Superior temporal gyrus (tissue), 1 donor: Measurements from ENCODE around the gene POU2F2.

Experiments
- DNase-seq: peaks from one replicate; pipeline ENCODE4 v3.0.0-alpha.2; 2016; ENCODE audit errors: extremely low spot score

POU2F2 gene

DNA sequence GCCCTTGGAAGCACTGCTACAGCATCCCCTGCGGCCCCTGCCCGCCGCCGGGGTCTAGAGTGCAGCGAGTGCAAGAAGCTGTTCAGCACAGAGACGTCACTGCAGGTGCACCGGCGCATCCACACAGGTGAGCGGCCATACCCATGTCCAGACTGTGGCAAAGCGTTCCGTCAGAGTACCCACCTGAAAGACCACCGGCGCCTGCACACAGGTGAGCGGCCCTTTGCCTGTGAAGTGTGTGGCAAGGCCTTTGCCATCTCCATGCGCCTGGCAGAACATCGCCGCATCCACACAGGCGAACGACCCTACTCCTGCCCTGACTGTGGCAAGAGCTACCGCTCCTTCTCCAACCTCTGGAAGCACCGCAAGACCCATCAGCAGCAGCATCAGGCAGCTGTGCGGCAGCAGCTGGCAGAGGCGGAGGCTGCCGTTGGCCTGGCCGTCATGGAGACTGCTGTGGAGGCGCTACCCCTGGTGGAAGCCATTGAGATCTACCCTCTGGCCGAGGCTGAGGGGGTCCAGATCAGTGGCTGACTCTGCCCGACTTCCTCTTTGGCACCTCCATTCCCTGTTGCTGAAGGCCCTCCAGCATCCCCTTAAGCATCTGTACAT is 51.4 kb downstream of the POU2F2 start:
- DNase-seq: no peak

DNA sequence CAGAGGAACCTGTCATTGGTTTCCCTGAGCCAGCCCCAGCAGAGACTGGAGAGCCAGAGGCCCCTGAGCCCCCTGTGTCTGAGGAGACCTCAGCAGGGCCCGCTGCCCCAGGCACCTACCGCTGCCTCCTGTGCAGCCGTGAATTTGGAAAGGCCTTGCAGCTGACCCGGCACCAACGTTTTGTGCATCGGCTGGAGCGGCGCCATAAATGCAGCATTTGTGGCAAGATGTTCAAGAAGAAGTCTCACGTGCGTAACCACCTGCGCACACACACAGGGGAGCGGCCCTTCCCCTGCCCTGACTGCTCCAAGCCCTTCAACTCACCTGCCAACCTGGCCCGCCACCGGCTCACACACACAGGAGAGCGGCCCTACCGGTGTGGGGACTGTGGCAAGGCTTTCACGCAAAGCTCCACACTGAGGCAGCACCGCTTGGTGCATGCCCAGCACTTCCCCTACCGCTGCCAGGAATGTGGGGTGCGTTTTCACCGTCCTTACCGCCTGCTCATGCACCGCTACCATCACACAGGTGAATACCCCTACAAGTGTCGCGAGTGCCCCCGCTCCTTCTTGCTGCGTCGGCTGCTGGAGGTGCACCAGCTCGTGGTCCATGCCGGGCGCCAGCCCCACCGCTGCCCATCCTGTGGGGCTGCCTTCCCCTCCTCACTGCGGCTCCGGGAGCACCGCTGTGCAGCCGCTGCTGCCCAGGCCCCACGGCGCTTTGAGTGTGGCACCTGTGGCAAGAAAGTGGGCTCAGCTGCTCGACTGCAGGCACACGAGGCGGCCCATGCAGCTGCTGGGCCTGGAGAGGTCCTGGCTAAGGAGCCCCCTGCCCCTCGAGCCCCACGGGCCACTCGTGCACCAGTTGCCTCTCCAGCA is 52.1 kb downstream of the POU2F2 start:
- DNase-seq: no peak

DNA sequence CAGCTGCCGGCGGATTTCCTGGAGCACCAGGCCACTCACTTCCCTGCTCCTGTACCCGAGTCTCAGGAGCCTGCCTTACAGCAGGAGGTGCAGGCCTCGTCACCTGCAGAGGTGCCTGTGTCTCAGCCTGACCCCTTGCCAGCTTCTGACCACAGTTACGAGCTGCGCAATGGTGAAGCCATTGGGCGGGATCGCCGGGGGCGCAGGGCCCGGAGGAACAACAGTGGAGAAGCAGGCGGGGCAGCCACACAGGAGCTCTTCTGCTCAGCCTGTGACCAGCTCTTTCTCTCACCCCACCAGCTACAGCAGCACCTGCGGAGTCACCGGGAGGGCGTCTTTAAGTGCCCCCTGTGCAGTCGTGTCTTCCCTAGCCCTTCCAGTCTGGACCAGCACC is 53.0 kb downstream of the POU2F2 start:
- no peak for DNase-seq

DNA sequence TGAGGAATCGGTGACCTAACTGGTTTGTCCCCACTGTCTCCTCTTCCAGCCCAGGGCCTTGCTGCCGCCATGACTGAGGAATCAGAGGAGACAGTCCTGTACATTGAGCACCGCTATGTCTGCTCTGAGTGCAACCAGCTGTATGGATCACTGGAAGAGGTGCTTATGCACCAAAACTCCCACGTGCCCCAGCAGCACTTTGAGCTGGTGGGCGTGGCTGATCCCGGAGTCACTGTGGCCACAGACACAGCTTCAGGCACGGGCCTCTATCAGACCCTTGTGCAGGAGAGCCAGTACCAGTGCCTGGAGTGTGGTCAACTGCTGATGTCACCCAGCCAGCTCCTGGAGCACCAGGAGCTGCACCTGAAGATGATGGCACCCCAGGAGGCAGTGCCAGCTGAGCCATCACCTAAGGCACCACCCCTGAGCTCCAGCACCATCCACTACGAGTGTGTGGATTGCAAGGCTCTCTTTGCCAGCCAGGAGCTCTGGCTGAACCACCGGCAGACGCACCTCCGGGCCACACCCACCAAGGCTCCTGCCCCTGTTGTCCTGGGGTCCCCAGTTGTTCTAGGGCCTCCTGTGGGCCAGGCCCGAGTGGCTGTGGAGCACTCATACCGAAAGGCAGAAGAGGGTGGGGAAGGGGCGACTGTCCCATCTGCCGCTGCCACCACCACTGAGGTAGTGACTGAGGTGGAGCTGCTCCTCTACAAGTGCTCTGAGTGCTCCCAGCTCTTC is 53.5 kb downstream of the POU2F2 start:
- no peak for DNase-seq

DNA sequence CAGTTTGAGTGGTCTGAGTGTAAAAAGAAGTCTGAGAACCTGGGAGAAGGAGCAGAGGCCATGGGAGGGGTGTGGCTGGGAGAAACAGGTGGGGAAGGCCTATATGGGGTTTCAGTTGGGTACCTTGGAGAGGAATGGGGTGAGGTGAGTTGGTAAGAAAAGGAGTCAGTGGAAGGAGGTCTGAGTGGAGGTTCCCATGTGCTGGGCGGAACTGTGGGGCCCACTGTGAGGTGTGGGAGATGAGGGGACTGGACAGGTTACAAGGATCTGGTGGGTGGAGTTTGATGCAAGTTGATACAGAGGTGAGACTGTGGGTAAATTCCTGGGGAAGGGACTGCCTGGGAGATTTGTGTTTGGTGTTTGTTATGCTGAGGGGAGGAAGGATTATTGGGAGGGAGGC is 54.2 kb downstream of the POU2F2 start:
- DNase-seq: no peak

DNA sequence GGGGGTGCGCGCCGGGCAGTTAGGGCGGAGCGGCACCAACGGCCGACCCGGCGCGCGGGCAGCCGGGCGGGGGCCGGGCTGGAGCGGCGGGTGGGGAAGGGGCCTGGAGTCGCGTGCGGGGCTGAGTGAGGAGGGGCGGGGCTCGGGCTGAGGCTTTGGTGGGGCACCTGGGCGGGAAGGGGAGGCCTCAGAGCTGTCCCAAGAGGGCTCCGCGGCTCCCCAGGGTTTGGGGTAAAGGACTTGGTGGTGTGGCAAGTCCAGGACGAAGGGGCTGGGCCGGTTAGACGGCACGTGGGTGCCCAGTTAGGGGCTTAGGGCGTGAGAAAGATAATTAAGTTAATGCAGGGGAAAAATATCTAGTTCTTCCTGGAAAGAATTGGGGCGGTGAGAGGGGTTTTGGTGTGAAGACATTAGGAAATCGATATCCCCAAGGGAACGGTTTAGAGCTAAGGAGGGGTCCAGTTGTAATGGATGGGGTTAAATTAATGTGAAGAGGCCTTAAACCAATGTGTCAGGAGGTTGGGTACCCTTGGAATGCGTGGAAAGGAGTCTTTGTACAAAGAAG is 55.8 kb downstream of the POU2F2 start:
- DNase-seq: no peak

DNA sequence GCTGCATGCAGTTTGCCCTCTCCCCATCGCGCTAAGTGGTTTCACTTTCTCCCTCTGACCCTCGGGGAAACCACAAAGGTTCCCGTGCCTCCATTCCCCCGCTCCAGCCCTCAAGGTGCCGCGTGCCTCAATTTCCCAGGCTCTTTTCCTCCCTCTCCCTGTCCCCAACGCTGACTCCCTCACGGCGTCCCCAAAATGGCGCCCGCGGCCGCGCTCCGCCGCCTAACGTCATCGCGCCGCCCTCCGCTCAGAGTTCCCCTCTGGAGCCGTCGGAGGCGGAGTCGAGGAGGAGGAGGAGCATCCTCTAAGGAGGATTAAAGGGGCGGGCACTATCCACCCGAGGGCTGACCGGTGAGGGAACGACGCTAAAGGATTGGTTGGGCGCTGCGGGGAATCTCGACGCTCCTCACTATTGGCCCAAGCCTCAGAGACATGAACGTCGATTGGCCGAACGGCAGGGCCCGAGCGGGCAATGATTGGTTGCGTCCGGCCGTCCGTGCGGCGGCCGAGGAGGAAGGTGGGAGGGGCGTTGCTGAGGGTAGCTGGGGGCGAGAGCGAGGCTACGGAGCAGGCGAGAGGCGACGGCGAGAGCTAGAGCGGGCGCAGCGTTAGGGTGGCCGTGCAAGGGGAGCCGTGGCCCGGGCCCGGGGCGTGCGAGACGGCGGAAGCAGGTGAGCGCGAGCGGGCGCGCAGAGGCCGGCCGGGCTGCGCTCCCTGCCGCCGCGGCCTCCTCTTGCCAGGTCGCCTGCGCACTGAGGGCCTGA is 56.4 kb downstream of the POU2F2 start, which contains the start of gene ZNF574:
TSS of gene ZNF574 (plus strand) at position 551 of the 764 bp plus-strand sequence. CDS start 2,441 bp downstream, outside the sequence.
- DNase-seq: peak; percentile 100

DNA sequence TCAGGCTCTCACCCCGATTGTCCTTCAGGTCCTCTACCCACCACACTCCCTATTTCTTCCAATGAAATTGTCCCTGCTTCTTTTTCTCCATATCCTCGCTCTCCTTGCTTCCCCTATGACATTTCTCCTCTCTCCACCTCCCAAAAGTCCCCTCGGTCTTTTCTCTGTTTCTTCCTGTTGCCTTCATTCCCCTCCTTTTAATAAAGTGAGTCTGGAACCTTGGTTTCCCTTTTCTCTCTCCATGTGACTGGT is 57.0 kb downstream of the POU2F2 start:
- DNase-seq: no peak

DNA sequence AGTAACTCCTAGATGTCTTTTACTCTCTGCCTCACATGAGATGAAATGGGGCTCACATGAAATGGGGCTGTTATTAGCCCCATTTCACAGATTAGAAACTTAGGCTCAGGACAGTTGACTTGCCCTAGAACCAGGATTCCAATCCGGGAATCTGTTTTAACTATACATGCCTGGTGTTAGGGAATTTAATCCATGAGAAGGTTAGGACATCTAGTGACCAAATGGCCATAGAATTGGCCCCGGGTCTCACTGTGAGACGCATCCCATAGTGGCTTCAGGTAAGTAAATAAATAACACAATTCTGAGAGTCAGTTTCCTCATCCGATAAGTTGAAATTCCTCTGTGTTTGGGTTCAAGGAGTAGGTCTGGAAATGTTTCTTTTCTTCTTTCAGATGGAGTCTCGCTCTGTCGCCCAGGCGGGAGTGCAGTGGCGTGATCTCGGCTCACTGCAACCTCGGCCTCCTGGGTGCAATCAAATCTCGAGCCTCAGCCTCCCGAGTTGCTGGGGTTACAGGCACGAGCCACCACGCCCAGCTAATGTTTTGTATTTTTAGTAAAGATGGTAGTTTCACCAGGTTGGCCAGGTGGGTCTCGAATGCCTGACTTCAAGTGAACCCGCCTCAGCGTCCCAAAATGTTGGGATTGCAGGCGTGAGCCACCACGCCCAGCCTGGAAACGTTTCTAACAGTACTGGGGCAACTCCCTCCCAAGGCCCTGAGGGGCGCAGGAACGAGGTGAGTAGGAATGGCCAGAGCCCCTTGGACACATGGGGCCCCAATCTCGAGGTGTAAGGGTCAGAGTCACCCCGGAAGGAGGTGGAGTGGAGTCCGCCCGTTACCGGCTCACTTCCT is 57.5 kb downstream of the POU2F2 start:
- DNase-seq: no peak

DNA sequence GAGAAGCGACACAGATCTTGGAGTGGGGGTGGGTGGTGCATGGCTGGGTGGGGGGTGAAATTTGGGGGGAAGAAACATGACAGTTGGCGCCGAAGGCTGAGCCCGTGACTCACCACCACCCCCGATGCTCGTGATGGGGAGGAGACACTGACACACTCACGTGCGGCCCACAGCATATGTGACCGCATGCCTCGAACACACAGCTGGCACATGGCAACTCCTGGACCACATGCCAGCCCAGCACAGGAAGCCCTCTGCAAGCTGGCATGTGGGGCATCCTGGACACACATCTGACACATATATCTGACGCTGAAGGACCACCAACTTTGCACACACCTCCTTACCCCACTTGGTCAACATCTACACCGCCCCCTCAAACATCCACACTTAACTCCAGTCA is 61.0 kb downstream of the POU2F2 start:
- DNase-seq: no peak

DNA sequence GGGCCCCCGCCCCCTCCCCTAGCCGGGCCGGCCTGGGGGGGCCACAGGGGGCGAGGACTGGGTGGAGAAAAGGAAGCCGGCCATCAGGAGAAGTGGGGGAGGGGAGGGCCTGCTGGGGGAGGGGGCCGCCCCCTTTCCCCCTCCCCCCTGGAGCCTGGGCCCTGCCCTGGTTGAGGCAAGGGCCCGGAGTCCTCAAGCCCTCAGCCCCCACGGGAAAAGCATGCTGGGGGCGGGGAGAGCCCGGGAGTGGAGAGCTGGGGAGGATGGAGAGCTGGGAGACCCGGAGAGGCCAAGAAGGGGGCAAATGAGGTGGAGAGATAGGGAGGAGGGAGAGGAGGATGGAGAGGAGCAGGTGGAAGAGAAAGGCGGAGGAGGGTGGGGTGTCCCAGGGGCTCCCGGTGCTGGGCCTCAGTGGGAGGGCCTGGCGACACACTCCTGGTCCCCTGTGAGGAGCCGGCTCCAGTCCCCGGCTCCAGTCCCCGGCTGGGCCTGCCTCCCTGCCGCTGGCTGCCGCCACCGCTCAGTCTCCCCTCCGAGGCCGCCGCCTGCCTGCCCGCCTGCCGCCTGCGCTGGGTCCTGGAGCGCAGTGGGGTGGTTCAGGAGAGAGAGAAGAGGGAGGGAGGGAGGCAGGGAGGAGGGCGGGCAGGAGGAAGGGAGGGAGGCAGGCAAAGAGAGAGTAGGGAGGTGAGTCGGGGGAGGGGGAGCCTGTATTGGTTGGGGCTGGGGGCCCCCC is 62.5 kb downstream of the POU2F2 start, which contains the start of gene GRIK5:
TSS of gene GRIK5 (minus strand) at position 588 of the 733 bp plus-strand sequence. CDS start 4,436 bp downstream, outside the sequence.
- no peak for DNase-seq

DNA sequence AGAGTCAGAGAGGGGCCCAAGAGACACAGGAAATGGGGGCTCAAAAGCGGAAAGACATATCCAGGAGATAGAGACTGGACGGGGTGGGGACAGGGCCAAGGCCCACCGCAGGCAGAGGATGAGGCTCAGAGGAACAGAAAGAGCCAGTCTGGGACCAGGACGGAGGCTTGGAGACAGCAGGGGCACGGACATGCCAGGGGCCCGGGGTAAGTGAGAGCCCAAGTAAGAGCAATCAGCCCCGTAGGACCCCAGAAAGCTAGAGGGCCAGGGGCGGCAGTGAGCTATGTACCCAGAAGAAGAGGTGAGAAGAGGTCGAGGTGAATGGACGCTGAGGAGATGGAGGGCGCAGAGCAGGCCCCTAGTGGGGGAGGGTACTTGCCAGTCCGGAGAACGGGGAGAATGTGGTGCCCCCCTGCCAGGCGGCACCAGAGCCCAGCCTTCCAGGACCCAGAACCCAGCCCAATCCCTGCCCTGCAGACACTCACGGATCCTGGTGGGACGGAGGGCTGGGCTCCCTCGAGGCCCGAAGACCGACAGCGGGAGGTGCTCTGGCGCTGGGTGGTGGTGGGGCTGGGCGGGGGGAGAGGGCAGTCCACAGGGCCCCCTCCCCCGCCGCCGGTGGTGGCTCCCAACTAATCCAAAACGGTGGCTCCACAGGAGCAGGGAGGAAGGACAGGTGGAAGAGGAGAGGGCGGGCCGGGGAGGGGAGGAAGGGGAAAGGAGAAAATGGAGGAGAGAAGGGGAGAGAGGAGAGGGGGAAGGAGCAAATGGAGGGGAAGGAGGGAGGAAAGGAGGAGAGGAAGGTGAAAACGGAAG is 63.3 kb downstream of the POU2F2 start:
- DNase-seq: no peak

DNA sequence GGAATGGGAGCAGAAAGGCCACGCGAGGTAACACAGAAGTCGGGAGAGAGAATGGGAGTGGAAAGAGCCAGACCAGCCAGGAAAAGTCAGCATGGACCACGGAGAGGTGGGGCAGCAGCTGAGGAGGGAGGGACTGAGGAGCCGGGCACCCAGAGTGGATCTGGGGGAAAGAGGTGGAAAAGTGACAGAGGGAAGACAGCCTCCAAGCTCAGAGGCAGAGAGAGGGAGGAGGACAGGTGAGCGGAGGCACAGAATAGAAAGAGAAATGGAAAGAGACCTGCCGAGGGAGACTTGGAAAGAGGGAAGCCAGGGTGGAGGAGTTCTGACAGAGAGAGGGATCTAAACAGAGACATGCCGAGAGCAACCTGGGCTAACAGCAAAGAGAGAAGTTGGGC is 63.9 kb downstream of the POU2F2 start:
- DNase-seq: no peak

DNA sequence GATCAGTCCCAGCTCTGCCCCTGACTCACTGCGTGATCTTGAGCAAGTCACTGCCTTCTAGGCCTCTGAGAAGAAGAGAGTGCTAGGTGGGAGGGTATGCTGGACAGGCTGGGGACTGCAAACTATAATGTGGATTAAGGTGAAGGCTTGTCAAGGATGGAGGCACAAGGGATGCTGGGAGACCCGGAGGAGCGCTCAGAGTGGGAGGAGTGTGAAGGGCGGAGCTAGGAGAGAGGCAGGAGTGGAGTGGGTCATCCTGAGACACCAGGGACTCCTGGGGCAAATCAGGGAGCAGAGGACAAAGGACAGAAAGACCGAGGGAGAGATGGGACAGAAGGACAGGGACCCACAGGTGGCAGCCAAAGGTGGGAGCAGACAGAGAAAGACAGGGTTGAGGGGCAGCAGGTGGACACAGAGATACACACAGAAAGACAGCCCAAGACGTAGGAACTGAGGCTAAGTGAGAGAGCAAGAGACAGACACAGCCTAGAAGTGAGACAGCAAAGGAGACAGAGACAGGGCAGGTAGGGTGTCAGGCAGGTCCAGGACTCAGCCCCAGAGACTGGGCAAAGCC is 64.8 kb downstream of the POU2F2 start:
- DNase-seq: no peak

DNA sequence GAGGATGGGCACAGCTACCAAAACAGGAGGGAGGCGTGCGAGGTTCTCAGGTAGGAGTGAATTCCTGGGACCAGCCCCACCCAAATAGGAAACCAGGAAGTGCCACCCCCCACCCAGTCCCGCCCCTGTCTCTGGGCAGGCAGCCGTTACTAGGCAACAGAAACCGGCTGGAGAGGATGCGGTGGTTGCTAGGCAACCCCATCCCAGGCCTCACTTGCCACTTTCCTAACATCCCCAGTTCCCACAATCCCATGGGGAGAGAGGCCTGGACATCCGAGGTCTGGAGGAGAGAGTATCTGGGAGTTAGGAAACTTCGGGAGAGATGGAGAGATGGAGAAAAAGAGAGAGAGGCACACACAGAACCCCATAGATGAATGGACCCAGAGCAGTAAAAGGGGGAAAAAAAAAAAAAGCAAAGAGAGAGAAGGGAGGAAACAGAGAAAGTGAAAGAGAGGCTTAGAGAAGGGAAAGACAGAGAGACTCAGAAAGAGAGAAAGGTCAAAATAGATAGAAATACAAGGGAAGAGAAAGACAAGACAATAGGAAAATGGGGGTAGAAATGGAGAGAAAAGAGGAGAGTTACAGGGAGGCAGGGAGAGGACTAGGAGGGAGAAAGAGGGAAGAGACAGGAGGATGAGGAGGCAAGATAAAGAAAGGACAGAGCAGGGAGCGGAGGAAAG is 66.0 kb downstream of the POU2F2 start:
- DNase-seq: peak; percentile 56

DNA sequence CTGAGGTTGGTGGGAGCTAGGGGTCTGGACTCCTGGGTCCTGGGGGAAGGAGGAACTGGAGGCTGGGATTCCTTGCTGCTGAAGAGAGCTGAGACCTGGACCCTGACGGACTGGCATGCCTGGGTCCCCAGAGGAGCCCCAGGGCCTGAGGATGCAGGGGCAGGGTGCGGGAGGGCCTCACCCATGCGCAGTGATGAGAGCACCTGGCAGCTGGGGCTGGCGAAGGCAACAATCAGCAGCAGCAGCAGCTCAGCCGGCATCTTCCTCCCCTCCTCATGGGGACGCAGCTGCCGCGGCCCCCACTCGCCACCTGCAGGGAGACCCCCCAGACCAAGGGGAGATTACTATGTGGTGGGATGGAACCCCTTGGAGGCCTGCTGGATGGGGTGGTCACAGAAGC is 66.7 kb downstream of the POU2F2 start:
- DNase-seq: no peak

DNA sequence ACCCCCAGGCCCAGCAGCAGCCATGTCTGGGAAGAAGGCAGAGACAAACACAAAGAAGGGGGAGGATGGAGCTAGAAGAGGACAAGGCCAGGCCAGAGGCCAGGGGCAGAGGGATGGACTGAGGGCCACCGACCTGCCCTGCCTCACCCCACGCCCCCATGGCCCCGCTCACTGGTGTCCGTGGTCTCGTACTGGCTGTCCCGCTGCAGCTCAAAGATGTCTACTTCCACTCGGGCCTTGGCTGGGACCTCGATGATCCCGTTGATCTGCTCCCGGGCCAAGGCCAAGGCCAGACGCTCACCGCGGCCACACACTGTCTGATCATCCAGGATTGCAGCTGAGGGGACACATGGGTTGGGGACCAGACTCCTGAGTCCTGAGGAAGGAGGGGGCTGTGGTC is 67.2 kb downstream of the POU2F2 start:
- no peak for DNase-seq

DNA sequence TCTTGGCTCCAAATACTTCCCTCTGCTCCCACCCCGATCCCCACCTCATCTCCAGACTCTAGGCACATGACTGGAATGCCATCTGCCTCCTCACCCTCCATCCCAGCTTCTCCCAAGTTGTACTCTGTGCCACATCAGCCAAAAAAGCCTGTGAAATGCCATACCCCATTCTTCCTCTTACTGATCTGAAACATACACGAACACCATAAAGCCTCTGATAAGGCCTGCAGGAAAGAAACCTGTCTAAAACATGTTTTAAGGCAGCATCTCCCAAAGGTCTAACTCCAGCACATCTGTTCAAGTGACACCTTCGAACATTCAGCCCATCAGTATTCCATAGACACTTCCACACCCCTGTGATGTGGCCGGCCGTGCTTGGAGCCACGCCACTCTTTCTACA is 67.8 kb downstream of the POU2F2 start:
- DNase-seq: no peak
